Transverse colon (tissue), 3 donors: ENCODE data around the gene ITGA4.

Experiments
- CTCF ChIP-seq, 5 experiments: fragments of 200-600 bp in 3 of 5; fragments of 450-650 bp in 2 of 5; sonication (generic) in 3 of 5; IDR thresholded peaks; 1 replicate in 2 of 5; 2 replicates in 3 of 5; pipeline ENCODE4 v1.5.1; 2016 to 2017; ENCODE audit warnings: antibody characterized with exemption in 5 of 5, inconsistent platforms in 3 of 5, mild to moderate bottlenecking in 2 of 5, moderate library complexity in 1 of 5
- EP300 ChIP-seq: sonication (generic); formaldehyde crosslinking; IDR thresholded peaks from one replicate; pipeline ENCODE4 v1.6.1; 2017; ENCODE audit warnings: antibody characterized with exemption, low read depth

GRCh38 chr2:181464966-181465365 is 7.8 kb downstream of the ITGA4 start:
- TF ChIP-seq CTCF (IDR thresholded peaks at IDR 0.05) (no peak), EP300 (no peak)
